OCI-LY1 (cell line): ENCODE data around the gene ROBO1.

Experiments used
- EZH2 ChIP-seq: fragments of 200-600 bp; sonication (generic), shearing (Covaris generic); IDR thresholded peaks from 2 replicates; pipeline ENCODE4 v1.8.0; 2017; ENCODE audit warnings: borderline replicate concordance, mixed run types, mild to moderate bottlenecking, antibody characterized with exemption, low read length, moderate library complexity, mixed read lengths
- TF ChIP-seq, protein P1 (sequence below): fragments of 200-600 bp; sonication (generic), shearing (Covaris generic); IDR thresholded peaks from 2 replicates; pipeline ENCODE4 v1.5.1; 2017; ENCODE audit warnings: mild to moderate bottlenecking, antibody characterized with exemption, low read length, moderate library complexity, mixed read lengths

DNA sequence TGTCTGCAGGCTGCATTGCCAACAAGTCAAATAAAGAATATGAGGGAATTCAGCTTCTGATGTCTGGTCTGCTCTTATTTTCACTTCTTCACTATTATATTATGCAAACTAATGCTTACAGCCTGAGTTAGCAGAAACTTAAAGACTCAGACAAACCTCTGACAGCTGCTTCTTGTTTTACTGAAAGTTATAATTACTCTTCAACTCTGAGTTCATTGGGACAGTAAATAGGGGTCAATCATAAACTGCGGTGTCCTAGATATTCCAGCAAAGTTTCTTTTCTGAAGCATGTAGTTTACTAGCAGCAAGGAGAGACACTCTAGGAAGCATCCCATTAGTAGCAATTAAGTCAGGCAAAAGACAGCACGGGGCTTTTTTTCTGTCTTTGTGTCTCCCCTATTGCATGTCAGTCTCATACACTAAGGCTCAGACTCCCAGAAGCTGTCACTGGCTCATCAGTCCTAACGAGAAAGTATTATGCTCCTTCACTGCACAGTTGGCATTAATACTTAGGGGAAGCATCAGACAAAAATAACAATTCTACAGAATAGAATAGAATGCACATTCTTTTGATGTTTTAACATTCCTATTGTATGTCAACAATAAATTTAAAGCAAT lies 1060.8 kb downstream of the ROBO1 start:
- TF ChIP-seq, protein P1, sequence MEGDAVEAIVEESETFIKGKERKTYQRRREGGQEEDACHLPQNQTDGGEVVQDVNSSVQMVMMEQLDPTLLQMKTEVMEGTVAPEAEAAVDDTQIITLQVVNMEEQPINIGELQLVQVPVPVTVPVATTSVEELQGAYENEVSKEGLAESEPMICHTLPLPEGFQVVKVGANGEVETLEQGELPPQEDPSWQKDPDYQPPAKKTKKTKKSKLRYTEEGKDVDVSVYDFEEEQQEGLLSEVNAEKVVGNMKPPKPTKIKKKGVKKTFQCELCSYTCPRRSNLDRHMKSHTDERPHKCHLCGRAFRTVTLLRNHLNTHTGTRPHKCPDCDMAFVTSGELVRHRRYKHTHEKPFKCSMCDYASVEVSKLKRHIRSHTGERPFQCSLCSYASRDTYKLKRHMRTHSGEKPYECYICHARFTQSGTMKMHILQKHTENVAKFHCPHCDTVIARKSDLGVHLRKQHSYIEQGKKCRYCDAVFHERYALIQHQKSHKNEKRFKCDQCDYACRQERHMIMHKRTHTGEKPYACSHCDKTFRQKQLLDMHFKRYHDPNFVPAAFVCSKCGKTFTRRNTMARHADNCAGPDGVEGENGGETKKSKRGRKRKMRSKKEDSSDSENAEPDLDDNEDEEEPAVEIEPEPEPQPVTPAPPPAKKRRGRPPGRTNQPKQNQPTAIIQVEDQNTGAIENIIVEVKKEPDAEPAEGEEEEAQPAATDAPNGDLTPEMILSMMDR, result no peak
- no peak for TF ChIP-seq EZH2
